HG03045 (cell line): ENCODE data around the gene MESD.

ENCODE experiments used
- ATAC-seq: cut with Tn5 transposase; IDR thresholded peaks from one replicate; pipeline ENCODE4 v1.9.1; 2021; ENCODE audit warnings: mild to moderate bottlenecking, moderate library complexity; ENCODE audit not compliant: unreplicated experiment

The MESD gene

GRCh38 chr15:80940331-80940730, 49.3 kb downstream of the MESD start:
- ATAC-seq: no peak

DNA sequence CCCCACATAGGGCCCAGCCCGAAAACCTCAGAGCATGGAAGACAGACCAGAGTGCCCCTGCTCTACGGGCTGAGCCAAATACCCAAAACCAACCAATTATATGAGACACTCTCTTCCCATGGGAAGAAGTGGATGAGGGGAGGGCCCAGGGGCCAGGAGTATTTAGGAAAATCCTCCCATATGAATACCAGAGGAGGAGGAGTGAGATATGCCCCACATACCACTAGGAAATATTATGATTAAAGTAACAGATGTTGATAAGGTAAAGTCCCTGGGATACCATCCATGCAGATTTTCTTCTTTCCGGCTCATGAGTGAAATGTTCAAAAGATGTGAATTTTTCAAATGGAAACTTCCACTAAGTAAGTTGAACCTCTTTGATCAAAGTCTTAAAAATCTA, 50.4 kb downstream of the MESD start:
- no peak for ATAC-seq

DNA sequence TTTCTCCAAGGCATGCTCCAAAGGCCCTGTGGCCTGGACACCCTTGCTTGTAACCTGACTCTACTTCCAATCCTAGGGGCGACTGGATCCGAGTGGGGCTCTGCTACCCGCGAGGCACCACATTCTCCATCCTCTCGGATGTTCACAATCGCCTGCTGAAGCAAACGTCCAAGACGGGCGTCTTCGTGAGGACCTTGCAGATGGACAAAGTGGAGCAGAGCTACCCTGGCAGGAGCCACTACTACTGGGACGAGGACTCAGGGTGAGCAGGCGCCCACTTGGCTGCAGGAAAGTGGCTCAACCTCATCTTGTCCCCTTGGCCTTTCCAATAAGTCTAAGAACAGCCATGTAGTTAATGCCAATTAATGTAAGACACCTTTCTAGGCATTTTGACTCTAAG, 51.9 kb downstream of the MESD start:
- no peak for ATAC-seq

DNA sequence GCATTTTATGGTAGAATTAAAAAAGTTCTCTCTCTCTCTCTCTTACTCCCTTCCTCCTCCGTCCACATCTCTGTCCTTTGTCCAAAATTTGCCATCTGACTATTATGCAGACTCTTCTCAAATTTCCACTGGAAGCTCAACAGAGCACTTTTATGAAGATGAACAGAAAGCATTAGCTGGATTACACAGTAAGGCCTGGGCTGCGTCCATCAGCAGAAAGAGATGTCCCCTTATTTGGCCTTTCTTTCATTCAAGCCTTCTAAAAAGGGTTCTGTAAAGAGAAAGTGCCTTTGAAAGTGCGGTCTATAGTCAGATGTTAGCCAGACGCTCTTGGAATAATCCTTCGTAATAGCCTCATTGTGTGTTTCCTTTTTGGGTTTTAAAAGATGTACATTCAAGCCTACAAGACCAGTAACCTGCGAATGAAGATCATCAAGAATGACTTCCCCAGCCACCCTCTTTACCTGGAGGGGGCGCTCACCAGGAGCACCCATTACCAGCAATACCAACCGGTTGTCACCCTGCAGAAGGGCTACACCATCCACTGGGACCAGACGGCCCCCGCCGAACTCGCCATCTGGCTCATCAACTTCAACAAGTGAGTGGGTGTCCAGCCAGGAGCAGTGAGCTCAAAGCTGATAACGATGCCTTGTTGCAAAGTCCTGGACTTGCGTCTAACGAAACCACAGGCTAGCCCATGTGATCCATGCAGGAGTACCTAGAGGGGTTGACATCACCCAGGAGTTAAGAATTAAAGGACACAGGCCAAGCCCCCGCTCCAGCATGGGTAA, 53.1 kb downstream of the MESD start:
- ATAC-seq: no peak

- no peak for ATAC-seq
These were observed 54.8 kb downstream of the MESD start for GRCh38 chr15:80934761-80935221.

- ATAC-seq: no peak
These were observed 56.6 kb downstream of the MESD start for GRCh38 chr15:80932989-80933388.

- no peak for ATAC-seq
These were observed 57.2 kb downstream of the MESD start for GRCh38 chr15:80932513-80932815.

- ATAC-seq: no peak
These were observed 57.7 kb downstream of the MESD start for GRCh38 chr15:80931721-80932512.

GRCh38 chr15:80931191-80931590, 58.4 kb downstream of the MESD start:
- no peak for ATAC-seq

GRCh38 chr15:80929689-80930088, 59.9 kb downstream of the MESD start:
- no peak for ATAC-seq

DNA sequence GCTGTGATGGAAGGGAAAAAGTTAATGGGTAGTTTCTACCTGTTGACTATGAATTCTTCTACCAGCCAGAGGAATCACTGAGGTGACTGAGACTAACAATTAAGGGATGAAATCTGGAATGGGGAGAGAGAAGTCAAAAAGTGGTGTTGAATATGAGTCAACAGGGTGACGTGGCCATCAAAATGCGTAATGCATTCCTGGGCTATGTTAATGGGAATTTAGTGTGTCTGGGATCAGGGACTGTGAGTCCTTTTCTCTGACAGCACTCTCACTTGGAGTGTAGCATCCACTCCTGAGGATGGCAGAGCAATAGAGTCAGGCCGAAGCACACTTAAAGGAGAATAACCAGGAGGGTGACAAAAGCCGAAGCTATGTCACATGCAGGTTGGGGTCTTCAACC, 60.4 kb downstream of the MESD start:
- no peak for ATAC-seq

DNA sequence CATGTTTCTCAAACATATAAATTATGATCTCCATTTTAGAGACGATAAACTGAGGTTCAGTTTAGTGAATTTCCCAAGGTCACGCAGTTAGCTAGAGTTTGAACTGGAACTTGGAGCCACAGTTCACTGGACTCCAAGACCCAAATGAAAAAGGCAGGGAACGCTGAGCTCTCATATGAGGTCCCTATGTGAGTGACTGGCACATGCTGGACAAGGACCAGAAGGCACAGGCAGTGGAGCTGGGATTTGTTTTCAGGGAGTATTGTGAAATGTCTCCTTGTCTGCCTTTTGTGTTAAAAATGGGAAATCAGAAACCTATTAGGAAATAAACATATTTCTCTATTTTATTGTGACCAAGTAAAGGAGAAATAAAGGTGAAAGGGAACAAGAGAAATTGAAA, 63.5 kb downstream of the MESD start:
- ATAC-seq: no peak

DNA sequence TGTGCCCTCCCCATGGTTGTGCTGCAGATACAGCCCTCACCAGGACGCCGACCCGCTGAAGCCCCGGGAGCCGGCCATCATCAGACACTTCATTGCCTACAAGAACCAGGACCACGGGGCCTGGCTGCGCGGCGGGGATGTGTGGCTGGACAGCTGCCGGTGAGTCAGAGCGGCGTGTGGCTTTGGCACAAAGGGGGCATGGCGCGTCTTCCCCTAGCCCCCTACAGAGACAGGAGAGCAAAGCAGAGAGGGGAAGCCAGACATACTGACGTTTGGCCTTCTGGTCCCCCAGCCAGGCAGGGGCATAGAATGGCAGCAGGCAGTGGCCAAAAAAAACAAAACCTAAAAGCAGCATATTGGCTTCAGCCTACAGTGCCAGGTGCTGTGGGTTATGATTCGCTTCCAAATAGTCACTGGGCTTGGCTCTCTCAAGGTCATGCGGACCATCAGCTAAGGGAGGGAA, 64.0 kb downstream of the MESD start:
- ATAC-seq: no peak

- no peak for ATAC-seq
These were observed 65.3 kb downstream of the MESD start for GRCh38 chr15:80924278-80924677.

- ATAC-seq: no peak
These were observed 66.0 kb downstream of the MESD start for GRCh38 chr15:80923668-80924067.

GRCh38 chr15:80921736-80922410, 67.7 kb downstream of the MESD start:
- no peak for ATAC-seq

DNA sequence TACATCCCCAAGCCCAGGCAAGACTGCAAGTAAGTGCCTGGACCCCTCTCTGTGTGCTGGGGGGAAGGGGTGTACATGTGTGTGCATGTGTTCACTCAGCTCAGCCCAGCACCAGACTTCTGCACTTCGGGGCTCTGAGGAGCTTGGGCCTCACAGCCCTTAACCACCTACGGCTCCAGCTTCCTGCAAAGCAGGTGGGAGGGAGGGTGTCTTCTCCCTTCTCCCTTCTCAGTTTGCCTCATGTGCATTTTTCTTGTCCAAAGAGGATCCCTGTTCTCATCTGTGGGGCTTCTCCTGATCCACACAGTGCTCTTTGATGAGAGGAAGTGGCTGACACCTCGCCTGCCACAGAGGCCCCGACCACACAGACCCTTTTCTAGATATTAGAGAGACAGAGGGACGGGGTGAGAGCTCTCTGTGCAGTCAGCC, 69.3 kb downstream of the MESD start:
- no peak for ATAC-seq

DNA sequence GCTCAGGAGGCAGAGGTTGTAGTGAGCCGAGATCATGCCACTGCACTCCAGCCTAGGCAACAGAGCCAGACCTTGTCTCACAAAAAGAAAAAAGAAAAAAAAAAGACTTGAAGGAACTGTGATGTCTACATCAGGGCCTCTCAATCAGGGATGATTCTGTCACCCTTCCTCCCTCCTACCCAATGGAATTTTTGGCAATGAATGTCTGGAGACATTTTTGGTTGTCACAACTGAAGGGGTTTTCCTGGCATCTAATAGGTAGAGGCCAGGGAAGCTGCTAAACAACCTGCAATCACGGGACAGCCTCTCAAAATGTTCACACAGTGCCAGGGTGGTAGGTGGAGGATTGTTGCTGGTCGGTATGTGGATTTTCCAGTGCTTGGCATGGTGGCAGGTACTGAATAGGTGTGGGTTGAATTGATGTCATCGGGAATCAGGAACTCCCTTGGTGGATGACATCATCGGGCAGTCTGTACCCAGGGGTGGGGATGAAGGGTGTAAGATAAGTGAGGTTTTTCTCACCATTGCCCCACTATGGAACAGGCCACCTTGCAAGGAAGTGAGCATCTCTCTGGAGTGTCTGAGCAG, 71.3 kb downstream of the MESD start:
- no peak for ATAC-seq

DNA sequence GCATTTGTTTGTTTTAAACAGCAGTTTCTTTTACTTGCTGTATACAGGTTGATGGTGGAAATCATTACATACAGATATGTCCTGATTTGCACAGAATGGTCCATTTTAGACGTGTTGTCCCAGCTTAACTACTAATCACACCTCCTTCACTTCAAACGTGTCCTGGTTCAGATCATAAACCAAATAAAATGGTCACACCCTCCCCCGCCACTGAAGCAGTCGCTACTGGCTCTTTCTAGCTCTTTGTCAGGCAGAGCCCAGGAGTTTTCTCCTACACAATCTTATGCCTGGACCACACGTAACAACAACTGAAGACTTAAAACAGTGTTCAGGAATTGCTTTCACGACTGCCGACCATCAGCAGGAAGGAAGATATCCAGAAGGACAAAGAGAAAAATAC, 73.6 kb downstream of the MESD start:
- ATAC-seq: no peak

- no peak for ATAC-seq
These were observed 74.1 kb downstream of the MESD start for GRCh38 chr15:80915472-80915871.

DNA sequence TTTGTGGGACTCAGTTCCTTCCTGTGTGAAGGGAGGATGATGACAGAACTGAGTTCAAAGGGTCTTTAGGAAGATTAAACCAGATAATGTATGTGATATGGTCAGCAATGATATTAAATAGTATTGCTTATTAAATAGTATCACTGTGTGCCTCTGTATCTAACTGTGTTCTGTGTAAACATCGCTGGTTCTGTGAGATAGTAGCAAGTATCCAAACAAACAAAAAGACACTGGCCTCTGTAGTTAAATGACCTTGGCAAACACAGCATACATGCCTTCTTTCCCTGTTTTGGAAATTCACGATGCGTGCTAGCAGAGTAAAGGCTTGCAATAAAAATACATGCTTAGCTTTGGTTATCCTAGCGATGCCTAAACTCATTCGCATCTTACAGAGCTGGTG, 76.1 kb downstream of the MESD start:
- ATAC-seq: no peak
